Gastroesophageal sphincter (tissue), 3 donors: ENCODE data around the gene RBFA.

Experiments used
- POLR2A ChIP-seq, 2 donors: fragments of 450-650 bp; IDR thresholded peaks; one replicate each; pipeline ENCODE4 v1.6.1; 2017; ENCODE audit warnings: antibody characterized with exemption in 2 of 2, mild to moderate bottlenecking in 2 of 2, moderate library complexity in 1 of 2
- POLR2AphosphoS5 ChIP-seq: sonication (generic); formaldehyde crosslinking; IDR thresholded peaks from one replicate; pipeline ENCODE4 v1.6.1; 2017; ENCODE audit warnings: antibody characterized with exemption
- TF ChIP-seq, protein P1 (sequence below), 4 experiments: fragments of 200-600 bp in 2 of 4; fragments of 450-650 bp in 2 of 4; sonication (generic) in 1 of 4; IDR thresholded peaks; one replicate each; pipeline ENCODE4 v1.5.1; 2017 to 2019; ENCODE audit warnings: antibody characterized with exemption in 4 of 4, mild to moderate bottlenecking in 2 of 4, moderate library complexity in 2 of 4

DNA sequence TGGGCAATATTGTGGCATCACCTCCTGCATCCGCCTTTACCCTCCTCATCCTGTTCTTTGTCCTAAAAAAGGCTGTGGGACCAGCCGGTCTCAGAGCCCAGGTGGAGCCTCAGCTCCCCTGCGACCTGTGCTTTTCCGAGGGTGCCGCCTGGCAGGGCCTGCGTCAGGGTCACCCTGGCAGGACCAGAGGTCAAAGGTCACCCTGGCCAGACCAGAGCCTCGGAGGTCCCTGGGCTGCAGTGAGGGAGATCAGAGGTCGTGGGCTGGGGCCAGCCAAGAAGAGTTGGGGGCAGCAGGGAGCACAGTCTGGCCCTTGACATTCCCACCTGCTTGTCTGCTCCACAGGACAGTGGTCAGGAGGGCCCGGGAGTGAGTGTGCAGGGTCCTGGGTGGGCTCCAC is 31.5 kb downstream of the RBFA start:
- TF ChIP-seq POLR2A (IDR thresholded peaks at IDR 0.05): no peak
- TF ChIP-seq, protein P1, sequence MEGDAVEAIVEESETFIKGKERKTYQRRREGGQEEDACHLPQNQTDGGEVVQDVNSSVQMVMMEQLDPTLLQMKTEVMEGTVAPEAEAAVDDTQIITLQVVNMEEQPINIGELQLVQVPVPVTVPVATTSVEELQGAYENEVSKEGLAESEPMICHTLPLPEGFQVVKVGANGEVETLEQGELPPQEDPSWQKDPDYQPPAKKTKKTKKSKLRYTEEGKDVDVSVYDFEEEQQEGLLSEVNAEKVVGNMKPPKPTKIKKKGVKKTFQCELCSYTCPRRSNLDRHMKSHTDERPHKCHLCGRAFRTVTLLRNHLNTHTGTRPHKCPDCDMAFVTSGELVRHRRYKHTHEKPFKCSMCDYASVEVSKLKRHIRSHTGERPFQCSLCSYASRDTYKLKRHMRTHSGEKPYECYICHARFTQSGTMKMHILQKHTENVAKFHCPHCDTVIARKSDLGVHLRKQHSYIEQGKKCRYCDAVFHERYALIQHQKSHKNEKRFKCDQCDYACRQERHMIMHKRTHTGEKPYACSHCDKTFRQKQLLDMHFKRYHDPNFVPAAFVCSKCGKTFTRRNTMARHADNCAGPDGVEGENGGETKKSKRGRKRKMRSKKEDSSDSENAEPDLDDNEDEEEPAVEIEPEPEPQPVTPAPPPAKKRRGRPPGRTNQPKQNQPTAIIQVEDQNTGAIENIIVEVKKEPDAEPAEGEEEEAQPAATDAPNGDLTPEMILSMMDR (IDR thresholded peaks at IDR 0.05): no peak
- TF ChIP-seq POLR2AphosphoS5: no peak
